GM12865 (cell line): ENCODE results near the gene RUNDC3A.

Experiments
- DNase-seq: peaks from one replicate; pipeline ENCODE4 v3.0.0; 2010; ENCODE audit warnings: low read depth
- H3K4me3 ChIP-seq: 2 replicates; pipeline ENCODE4 v1.5.1; 2011; ENCODE audit warnings: mild to moderate bottlenecking, low read depth, low read length, control low read depth
- TF ChIP-seq, protein P1 (sequence below): IDR thresholded peaks from 2 replicates; pipeline ENCODE4 v1.5.1; 2011; ENCODE audit warnings: low read length, control low read depth, low read depth, inconsistent platforms; ENCODE audit not compliant: insufficient read depth; ENCODE audit errors: missing control alignments

The RUNDC3A gene

DNA sequence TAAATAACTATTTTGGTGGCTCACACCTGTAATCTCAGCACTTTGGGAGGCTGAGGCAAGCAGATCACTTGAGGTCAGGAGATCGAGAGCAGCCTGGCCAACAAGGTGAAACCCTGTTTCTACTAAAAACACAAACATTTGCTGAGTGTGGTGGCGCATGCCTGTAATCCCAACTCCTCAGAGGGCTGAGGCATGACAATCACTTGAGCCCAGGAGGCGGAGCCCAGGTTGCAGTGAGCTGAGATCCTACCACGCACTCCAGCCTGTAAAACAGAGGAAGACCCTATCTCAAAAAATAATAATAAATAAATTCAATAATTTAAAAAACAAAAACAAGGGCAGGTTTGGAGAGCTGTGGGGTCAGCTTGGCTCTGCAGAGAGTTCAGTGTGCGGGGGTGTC is 34.8 kb upstream of the RUNDC3A start:
- TF ChIP-seq, protein P1, sequence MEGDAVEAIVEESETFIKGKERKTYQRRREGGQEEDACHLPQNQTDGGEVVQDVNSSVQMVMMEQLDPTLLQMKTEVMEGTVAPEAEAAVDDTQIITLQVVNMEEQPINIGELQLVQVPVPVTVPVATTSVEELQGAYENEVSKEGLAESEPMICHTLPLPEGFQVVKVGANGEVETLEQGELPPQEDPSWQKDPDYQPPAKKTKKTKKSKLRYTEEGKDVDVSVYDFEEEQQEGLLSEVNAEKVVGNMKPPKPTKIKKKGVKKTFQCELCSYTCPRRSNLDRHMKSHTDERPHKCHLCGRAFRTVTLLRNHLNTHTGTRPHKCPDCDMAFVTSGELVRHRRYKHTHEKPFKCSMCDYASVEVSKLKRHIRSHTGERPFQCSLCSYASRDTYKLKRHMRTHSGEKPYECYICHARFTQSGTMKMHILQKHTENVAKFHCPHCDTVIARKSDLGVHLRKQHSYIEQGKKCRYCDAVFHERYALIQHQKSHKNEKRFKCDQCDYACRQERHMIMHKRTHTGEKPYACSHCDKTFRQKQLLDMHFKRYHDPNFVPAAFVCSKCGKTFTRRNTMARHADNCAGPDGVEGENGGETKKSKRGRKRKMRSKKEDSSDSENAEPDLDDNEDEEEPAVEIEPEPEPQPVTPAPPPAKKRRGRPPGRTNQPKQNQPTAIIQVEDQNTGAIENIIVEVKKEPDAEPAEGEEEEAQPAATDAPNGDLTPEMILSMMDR = no peak
- no peak overlapping the region for H3K4me3 ChIP-seq
- DNase-seq = no peak

DNA sequence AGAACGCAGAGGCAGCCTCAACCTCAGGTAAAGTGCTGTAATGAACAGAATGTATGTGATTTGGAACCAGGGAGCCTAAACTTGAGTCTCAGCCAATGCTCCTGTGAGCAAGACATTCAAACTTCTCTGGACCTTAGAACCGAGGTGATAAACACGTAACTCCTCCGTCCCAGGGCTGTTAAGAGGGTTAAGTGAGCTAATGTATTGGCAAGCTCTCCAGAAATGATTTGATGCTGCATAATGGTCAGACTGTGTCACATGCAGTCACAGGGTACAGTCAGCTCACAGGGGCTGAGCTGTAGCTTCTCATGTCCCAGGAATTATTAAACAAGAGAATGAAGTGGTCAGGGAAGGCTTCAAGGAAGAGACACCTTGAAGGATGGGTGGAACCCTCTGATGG is 30.4 kb upstream of the RUNDC3A start:
- H3K4me3 ChIP-seq = no peak overlapping the region
- TF ChIP-seq, protein P1 = no peak

DNA sequence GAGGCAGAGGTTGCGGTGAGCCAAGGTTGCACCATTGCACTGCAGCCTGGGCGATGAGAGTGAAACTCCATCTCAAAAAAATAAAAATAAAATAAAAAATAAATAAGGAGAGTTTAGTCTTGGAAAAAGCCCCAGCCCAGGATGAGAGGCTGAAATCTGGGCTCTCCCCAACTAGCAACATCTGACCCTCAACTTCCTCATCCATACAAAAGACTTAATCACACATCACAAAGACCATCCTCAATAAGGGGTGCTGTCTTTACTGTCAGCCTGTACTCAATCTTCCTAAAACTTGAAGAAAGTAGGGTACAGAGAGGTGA is 29.1 kb upstream of the RUNDC3A start:
- H3K4me3 ChIP-seq = no peak overlapping the region
- TF ChIP-seq, protein P1 = no peak
- DNase-seq = no peak

More for the DNA sequence above, 30.4 kb upstream of the RUNDC3A start:
- DNase-seq = no peak

DNA sequence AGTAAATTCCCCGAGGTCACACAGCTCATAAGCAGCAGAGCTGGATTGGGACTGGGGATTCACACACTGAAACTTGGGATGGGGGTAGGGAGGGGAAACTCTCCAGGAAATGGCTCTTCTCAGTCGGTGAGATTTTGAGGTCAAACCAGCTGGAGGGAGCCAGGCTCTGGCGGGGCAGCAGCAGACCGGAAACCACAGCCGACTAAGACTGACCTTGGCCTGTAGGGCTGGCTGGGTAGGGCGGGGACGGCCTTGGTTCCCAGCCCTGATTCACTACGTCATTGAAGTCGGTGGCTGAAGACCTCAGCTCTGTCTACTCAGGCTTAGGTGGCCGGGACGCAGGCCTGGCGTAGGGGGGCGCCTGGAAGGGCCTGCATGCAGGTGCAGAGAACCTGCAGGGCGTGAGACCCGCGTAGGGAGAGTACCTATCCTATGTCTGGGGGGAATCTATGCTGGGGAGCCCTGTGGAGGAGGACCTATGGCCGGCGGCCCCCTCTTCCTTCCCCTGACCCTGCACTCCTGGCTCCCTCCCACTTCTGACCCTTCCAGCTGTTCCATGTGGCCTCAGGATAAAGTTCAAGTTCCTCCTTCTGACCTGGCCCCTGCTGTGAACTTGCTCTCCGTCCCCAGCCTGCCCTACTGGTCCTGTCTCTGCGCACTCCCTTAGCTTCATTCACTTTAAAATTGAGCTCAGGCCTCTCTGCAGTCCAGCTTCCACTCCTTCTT is 28.6 kb upstream of the RUNDC3A start:
- peak; percentile 93 for DNase-seq
- H3K4me3 ChIP-seq = no peak overlapping the region
- TF ChIP-seq, protein P1 = no peak

DNA sequence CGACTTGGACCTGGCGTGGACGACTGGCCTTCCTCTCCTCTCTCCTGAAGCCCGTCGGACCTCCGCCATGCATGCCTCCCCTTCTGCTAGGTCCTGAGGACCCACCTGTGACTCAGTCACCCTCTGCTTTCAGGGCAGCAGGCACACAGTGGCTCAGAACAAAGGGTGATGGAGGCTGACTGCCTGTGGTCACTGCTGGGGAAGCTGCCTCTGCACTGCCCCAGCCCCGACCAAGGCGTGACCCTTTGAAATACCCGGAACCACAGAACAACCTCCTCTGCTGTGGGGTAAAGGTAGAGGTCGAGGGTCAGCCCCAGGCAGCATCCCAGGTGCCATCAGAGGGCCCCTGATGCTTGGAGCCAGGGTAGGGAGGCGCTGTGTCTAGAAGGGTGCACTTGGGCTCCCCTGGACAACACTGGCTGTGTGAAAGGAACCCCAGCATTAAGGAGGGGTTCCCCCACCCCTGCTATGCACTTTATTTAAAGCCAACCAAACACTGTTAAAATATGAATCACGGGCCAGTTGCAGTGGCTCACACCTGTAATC is 27.9 kb upstream of the RUNDC3A start:
- no peak overlapping the region for H3K4me3 ChIP-seq
- no peak for DNase-seq
- TF ChIP-seq, protein P1 = no peak

DNA sequence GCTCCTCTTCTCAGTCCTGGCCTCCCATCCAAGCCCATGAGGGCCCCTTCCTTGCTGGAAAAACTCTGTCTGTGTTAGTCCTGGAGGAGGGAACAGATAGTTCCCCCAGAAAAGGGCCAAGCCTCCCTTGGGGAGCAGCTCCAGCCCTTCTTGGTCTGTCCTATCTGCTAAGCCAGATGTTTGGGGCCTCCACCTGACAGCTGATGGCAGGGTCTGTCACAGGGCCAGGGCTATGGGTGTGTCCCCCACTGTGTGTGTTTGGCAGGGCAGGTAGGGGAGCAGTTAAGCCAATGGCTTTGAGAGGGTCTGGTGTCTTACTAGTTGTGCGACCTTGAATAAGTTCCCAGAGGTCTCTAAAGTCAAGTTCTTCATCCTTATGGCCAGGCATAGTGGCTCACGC is 26.8 kb upstream of the RUNDC3A start:
- DNase-seq = no peak
- H3K4me3 ChIP-seq = no peak overlapping the region
- TF ChIP-seq, protein P1 = no peak

DNA sequence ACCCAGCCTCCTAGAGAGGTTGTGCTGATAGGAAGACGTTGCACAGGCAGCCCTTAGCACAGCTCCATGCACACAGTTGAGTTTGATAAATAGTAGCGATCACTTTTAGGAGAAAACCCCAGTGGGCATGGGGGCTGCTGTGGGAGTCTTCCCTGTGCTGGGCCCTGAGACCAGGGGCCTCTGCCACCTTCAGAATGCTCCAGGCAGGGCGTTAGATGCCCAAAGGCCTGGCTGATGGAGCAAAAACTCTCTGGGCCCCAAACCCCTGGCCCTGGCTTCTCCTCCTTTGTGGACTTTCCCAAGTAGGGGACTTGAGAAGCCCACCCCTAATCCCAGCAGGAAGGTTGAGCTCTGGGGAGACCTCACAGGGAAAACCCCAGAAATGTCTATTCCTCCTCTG is 26.1 kb upstream of the RUNDC3A start:
- DNase-seq = no peak
- TF ChIP-seq, protein P1 = no peak
- H3K4me3 ChIP-seq = no peak overlapping the region
